SK-N-SH treated with all-trans-retinoic acid at 6 μM for 48 hours (cell line): Measurements from ENCODE around the gene KLF15.

Experiments used
- ATAC-seq: fragments of 200-7000 bp; cut with Tn5 transposase; 3 replicates; pipeline ENCODE4 v1.9.1; 2020; ENCODE audit warnings: mild to moderate bottlenecking, moderate library complexity
- ARNTL ChIP-seq: fragments of 450-650 bp; formaldehyde crosslinking; IDR thresholded peaks from 2 replicates; pipeline ENCODE4 v1.5.0; 2020; ENCODE audit warnings: low read depth, mild to moderate bottlenecking, moderate library complexity, borderline replicate concordance
- BACH2 ChIP-seq: fragments of 250-450 bp; sonication (Bioruptor Pico); IDR thresholded peaks from 2 replicates; pipeline ENCODE4 v1.9.0; 2021; ENCODE audit warnings: mild to moderate bottlenecking, borderline replicate concordance
- ESRRG ChIP-seq: fragments of 250-450 bp; sonication (Bioruptor Pico); IDR thresholded peaks from 2 replicates; pipeline ENCODE4 v1.6.1; 2021; ENCODE audit warnings: mild to moderate bottlenecking
- GLIS3 ChIP-seq: fragments of 250-450 bp; sonication (Bioruptor Pico); IDR thresholded peaks from 2 replicates; pipeline ENCODE4 v1.5.0; 2020; ENCODE audit warnings: mild to moderate bottlenecking, moderate library complexity
- ISL1 ChIP-seq: fragments of 250-450 bp; sonication (Bioruptor Pico); IDR thresholded peaks from 2 replicates; pipeline ENCODE4 v2.1.2; 2022; ENCODE audit warnings: mild to moderate bottlenecking, moderate library complexity
- OSR1 ChIP-seq: fragments of 250-450 bp; sonication (Bioruptor Pico); IDR thresholded peaks from 2 replicates; pipeline ENCODE4 v1.8.0; 2022; ENCODE audit warnings: moderate library complexity, mild to moderate bottlenecking, inconsistent platforms
- PPARA ChIP-seq: fragments of 250-450 bp; sonication (Bioruptor Pico); IDR thresholded peaks from 2 replicates; pipeline ENCODE4 v1.5.0; 2020; ENCODE audit warnings: mild to moderate bottlenecking, borderline replicate concordance
- RARB ChIP-seq: fragments of 250-450 bp; sonication (Bioruptor Pico); IDR thresholded peaks from 2 replicates; pipeline ENCODE4 v1.8.0; 2021; ENCODE audit warnings: mild to moderate bottlenecking, moderate library complexity
- SNAI2 ChIP-seq: fragments of 250-450 bp; sonication (Bioruptor Pico); IDR thresholded peaks from 2 replicates; pipeline ENCODE4 v1.5.0; 2020; ENCODE audit warnings: mild to moderate bottlenecking, moderate library complexity
- TCF4 ChIP-seq: fragments of 250-450 bp; sonication (Bioruptor Pico); IDR thresholded peaks from 2 replicates; pipeline ENCODE4 v1.8.0; 2021; ENCODE audit warnings: mild to moderate bottlenecking, moderate library complexity, borderline replicate concordance
- TOX ChIP-seq: fragments of 250-450 bp; sonication (Bioruptor Pico); IDR thresholded peaks from 2 replicates; pipeline ENCODE4 v1.8.0; 2021; ENCODE audit warnings: mild to moderate bottlenecking, moderate library complexity, borderline replicate concordance
- ZC3H10 ChIP-seq: fragments of 250-450 bp; sonication (Bioruptor Pico); IDR thresholded peaks from 2 replicates; pipeline ENCODE4 v1.5.1; 2021; ENCODE audit warnings: mild to moderate bottlenecking, moderate library complexity
- ZFP3 ChIP-seq: fragments of 250-450 bp; sonication (Bioruptor Pico); IDR thresholded peaks from 2 replicates; pipeline ENCODE4 v1.5.0; 2020; ENCODE audit warnings: mild to moderate bottlenecking, moderate library complexity
- ZFP30 ChIP-seq: fragments of 450-650 bp; formaldehyde crosslinking; IDR thresholded peaks from 2 replicates; pipeline ENCODE4 v1.5.0; 2022; ENCODE audit warnings: mild to moderate bottlenecking, moderate library complexity
- ZNF565 ChIP-seq: fragments of 450-650 bp; formaldehyde crosslinking; conservative IDR thresholded peaks from 2 replicates; pipeline ENCODE4 v1.5.0; 2020; ENCODE audit warnings: low read depth, mild to moderate bottlenecking, moderate library complexity
- ZNF70 ChIP-seq: fragments of 450-650 bp; formaldehyde crosslinking; IDR thresholded peaks from 2 replicates; pipeline ENCODE4 v1.5.0; 2020; ENCODE audit warnings: mild to moderate bottlenecking, moderate library complexity
- ZNF8 ChIP-seq: fragments of 450-650 bp; formaldehyde crosslinking; IDR thresholded peaks from 2 replicates; pipeline ENCODE4 v1.5.0; 2020; ENCODE audit warnings: mild to moderate bottlenecking, moderate library complexity
- TF ChIP-seq, protein P1 (sequence below): fragments of 250-450 bp; sonication (Bioruptor Pico); IDR thresholded peaks from 2 replicates; pipeline ENCODE4 v1.5.1; 2021; ENCODE audit warnings: mild to moderate bottlenecking, moderate library complexity
- TF ChIP-seq, protein P2 (sequence below): fragments of 250-450 bp; sonication (Bioruptor Pico); IDR thresholded peaks from 2 replicates; pipeline ENCODE4 v1.8.0; 2020; ENCODE audit warnings: mild to moderate bottlenecking, moderate library complexity, borderline replicate concordance
- TF ChIP-seq, protein P3 (sequence below): fragments of 250-450 bp; sonication (Bioruptor Pico); IDR thresholded peaks from 2 replicates; pipeline ENCODE4 v1.5.0; 2020; ENCODE audit warnings: mild to moderate bottlenecking, moderate library complexity
- TF ChIP-seq, protein P4 (sequence below): fragments of 250-450 bp; sonication (Bioruptor Pico); IDR thresholded peaks from 2 replicates; pipeline ENCODE4 v1.5.1; 2020; ENCODE audit warnings: low read depth, mild to moderate bottlenecking, moderate library complexity

KLF15 gene

DNA sequence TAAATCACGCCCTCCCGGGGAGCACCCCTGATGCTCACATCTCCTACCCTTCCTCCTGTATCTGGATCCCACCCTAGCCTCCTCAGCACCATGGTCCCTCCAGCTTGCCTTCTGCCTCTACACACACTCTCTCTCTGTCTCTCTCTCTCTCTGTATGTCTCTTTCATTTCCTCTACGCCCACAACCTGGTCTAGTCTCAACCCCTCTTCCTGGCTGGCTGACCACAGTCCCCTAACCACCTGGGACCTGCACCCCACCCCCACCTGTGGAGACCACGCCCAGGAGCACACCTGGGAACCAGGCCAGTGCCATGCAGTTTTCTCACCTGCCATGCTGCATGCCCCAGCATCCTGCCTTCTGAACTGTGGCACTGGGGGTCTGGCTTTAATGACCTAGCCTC is 33.5 kb upstream of the KLF15 start:
- no peak for ATAC-seq
- TF ChIP-seq RARB (CRISPR knock-in tag) (no peak), ZNF565 (CRISPR knock-in tag) (no peak), ZC3H10 (CRISPR knock-in tag) (no peak)
- TF ChIP-seq, protein P1, sequence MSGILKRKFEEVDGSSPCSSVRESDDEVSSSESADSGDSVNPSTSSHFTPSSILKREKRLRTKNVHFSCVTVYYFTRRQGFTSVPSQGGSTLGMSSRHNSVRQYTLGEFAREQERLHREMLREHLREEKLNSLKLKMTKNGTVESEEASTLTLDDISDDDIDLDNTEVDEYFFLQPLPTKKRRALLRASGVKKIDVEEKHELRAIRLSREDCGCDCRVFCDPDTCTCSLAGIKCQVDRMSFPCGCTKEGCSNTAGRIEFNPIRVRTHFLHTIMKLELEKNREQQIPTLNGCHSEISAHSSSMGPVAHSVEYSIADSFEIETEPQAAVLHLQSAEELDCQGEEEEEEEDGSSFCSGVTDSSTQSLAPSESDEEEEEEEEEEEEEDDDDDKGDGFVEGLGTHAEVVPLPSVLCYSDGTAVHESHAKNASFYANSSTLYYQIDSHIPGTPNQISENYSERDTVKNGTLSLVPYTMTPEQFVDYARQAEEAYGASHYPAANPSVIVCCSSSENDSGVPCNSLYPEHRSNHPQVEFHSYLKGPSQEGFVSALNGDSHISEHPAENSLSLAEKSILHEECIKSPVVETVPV (CRISPR knock-in tag), result no peak
- TF ChIP-seq, protein P2, sequence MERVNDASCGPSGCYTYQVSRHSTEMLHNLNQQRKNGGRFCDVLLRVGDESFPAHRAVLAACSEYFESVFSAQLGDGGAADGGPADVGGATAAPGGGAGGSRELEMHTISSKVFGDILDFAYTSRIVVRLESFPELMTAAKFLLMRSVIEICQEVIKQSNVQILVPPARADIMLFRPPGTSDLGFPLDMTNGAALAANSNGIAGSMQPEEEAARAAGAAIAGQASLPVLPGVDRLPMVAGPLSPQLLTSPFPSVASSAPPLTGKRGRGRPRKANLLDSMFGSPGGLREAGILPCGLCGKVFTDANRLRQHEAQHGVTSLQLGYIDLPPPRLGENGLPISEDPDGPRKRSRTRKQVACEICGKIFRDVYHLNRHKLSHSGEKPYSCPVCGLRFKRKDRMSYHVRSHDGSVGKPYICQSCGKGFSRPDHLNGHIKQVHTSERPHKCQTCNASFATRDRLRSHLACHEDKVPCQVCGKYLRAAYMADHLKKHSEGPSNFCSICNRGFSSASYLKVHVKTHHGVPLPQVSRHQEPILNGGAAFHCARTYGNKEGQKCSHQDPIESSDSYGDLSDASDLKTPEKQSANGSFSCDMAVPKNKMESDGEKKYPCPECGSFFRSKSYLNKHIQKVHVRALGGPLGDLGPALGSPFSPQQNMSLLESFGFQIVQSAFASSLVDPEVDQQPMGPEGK (CRISPR knock-in tag), result no peak

DNA sequence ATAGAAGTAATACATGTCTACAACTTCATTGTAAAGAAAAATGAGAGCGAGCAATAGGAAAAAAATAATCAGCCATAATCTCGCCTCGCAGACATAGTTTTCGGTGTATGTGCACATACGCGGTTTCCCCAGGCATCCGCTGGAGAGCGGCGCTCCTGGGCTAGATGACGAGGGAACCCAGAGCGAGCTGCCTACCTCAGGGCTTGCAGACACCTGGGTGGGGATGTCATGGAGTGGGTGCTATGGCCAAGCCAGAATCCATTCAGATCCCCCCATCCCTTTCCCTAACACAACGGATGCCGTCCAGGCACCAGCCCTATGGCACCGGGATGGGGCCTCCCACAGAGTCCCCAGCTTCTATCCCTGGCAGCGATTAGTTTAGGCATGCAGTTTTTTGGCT is 33.0 kb upstream of the KLF15 start:
- no peak for TF ChIP-seq RARB (CRISPR knock-in tag)
- TF ChIP-seq ZFP30 (CRISPR knock-in tag), result no peak
- TF ChIP-seq ZFP3 (CRISPR knock-in tag), result no peak
- TF ChIP-seq, protein P3, sequence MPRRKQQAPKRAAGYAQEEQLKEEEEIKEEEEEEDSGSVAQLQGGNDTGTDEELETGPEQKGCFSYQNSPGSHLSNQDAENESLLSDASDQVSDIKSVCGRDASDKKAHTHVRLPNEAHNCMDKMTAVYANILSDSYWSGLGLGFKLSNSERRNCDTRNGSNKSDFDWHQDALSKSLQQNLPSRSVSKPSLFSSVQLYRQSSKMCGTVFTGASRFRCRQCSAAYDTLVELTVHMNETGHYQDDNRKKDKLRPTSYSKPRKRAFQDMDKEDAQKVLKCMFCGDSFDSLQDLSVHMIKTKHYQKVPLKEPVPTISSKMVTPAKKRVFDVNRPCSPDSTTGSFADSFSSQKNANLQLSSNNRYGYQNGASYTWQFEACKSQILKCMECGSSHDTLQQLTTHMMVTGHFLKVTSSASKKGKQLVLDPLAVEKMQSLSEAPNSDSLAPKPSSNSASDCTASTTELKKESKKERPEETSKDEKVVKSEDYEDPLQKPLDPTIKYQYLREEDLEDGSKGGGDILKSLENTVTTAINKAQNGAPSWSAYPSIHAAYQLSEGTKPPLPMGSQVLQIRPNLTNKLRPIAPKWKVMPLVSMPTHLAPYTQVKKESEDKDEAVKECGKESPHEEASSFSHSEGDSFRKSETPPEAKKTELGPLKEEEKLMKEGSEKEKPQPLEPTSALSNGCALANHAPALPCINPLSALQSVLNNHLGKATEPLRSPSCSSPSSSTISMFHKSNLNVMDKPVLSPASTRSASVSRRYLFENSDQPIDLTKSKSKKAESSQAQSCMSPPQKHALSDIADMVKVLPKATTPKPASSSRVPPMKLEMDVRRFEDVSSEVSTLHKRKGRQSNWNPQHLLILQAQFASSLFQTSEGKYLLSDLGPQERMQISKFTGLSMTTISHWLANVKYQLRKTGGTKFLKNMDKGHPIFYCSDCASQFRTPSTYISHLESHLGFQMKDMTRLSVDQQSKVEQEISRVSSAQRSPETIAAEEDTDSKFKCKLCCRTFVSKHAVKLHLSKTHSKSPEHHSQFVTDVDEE, result no peak
- TF ChIP-seq ZNF8 (CRISPR knock-in tag), result no peak
- TF ChIP-seq BACH2 (CRISPR knock-in tag), result no peak
- no peak for TF ChIP-seq TCF4 (CRISPR knock-in tag)
- TF ChIP-seq ZC3H10 (CRISPR knock-in tag), result no peak
- no peak for TF ChIP-seq GLIS3
- no peak for TF ChIP-seq ISL1 (CRISPR knock-in tag)
- no peak for TF ChIP-seq PPARA (CRISPR knock-in tag)
- no peak for TF ChIP-seq ZNF565 (CRISPR knock-in tag)
- TF ChIP-seq, protein P1 (CRISPR knock-in tag), result no peak
- ATAC-seq, result no peak

DNA sequence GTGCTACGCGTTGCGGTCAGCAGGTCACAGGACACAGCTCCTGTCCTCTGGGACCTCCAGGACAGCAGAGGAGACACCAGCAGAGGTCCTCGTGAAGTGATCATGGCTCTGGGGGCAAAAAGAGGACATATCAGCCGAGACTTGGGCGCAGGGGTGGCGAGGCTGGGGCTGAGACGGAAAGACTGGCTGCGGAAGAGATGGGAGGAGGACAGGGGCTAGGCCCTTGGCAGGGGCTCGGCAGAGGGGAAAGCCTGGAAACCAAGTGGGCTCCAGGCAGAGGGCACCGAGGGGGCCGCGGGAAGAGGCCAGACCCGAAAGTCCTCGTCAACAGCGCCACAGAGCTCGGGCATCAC is 32.6 kb upstream of the KLF15 start:
- ATAC-seq, result peak; percentile 8; the same call in 1 of the 3 replicates
- TF ChIP-seq, protein P4, sequence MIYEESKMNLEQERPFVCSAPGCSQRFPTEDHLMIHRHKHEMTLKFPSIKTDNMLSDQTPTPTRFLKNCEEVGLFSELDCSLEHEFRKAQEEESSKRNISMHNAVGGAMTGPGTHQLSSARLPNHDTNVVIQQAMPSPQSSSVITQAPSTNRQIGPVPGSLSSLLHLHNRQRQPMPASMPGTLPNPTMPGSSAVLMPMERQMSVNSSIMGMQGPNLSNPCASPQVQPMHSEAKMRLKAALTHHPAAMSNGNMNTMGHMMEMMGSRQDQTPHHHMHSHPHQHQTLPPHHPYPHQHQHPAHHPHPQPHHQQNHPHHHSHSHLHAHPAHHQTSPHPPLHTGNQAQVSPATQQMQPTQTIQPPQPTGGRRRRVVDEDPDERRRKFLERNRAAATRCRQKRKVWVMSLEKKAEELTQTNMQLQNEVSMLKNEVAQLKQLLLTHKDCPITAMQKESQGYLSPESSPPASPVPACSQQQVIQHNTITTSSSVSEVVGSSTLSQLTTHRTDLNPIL (CRISPR knock-in tag), result no peak
- TF ChIP-seq ZC3H10 (CRISPR knock-in tag) (no peak), GLIS3 (no peak), ZFP30 (CRISPR knock-in tag) (no peak), ISL1 (CRISPR knock-in tag) (no peak), SNAI2 (CRISPR knock-in tag) (no peak), TOX (CRISPR knock-in tag) (no peak), BACH2 (CRISPR knock-in tag) (no peak)
- TF ChIP-seq, all 23 proteins: peak for 0

DNA sequence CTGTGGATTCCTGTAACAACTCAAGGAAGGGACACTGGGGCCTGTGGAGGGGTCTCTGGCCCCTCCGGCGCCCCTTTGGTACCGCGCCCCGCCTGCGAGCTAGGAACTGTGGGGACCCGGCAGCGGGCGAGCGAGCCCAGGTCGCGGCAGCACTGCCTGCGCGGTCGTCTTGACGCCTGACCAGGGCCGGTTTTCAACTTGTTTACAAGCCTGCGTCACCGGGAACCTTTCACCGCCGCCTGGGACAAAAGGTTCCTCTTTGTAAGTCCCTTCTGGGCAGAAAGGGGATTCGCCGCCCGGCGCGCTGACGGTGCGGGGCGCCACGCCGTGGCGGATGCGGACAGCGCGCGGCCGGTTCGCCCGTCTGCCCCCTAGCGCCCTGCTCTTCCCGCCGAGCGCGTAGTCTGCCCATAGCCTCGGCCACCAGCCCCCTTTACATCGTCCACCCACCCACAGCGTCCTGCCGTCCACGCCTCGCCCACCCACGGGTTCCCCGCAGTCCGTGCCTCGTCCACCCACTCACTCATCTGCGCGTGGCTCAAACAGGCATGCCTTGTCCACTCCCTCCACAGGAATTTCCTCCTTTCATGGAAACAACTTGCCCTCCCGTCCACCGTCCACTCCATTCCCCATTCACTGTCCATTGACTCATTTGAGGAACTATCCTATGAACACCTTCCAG is 32.0 kb upstream of the KLF15 start:
- peak; percentile 99 for ATAC-seq
- TF ChIP-seq ZNF70 (CRISPR knock-in tag) (no peak), BACH2 (CRISPR knock-in tag) (no peak), SNAI2 (CRISPR knock-in tag) (no peak), ZFP30 (CRISPR knock-in tag) (no peak), GLIS3 (no peak), TCF4 (CRISPR knock-in tag) (no peak), ESRRG (CRISPR knock-in tag) (no peak), ISL1 (CRISPR knock-in tag) (no peak), OSR1 (CRISPR knock-in tag) (no peak), ARNTL (CRISPR knock-in tag) (no peak)
- TF ChIP-seq, protein P1 (CRISPR knock-in tag), result no peak
